ENCODE data around the gene CCDC197.

Gene CCDC197

GRCh38 chr14:94043756-94044475, 46.8 kb downstream of the CCDC197 start:
- no peak overlapping the region for H3K4me3 ChIP-seq (ENCODE audit: low read length)

GRCh38 chr14:94044476-94045091, 47.5 kb downstream of the CCDC197 start:
- Histone ChIP-seq H3K27ac (ENCODE audit: low read length) (no peak overlapping the region), H3K27me3 (ENCODE audit: control insufficient read depth, insufficient read depth, low read length) (no peaks in the 10 kb centered on the region), H3K4me3 (ENCODE audit: low read length) (no peak overlapping the region), H3K36me3 (ENCODE audit: control insufficient read depth, insufficient read depth, low read length) (peaks cover 21% of the 10 kb centered on the region; the same call in 1 of the 2 replicates), H3K4me1 (ENCODE audit: control insufficient read depth, insufficient read depth, low read length) (no peaks in the 10 kb centered on the region), H3K9me3 (ENCODE audit: control insufficient read depth, insufficient read depth, low read length) (no peaks in the 10 kb centered on the region)
- no peak for DNase-seq (ENCODE audit: low read depth, low spot score)
- WGBS (ENCODE audit: insufficient coverage, insufficient read length): no CpG with 5 or more reads among the region's 20 CpGs

More at GRCh38 chr14:94043756-94044475, 46.8 kb downstream of the CCDC197 start:
- no peak overlapping the region for H3K27ac ChIP-seq (ENCODE audit: low read length)
- H3K27me3 ChIP-seq (ENCODE audit: control insufficient read depth, insufficient read depth, low read length): no peaks in the 10 kb centered on the region
- no peaks in the 10 kb centered on the region for H3K4me1 ChIP-seq (ENCODE audit: control insufficient read depth, insufficient read depth, low read length)
- H3K36me3 ChIP-seq (ENCODE audit: control insufficient read depth, insufficient read depth, low read length): peaks cover 21% of the 10 kb centered on the region; the same call in 1 of the 2 replicates
- H3K9me3 ChIP-seq (ENCODE audit: control insufficient read depth, insufficient read depth, low read length): no peaks in the 10 kb centered on the region
- DNase-seq (ENCODE audit: low read depth, low spot score): no peak
- no CpG with 5 or more reads among the region's 14 CpGs for WGBS (ENCODE audit: insufficient coverage, insufficient read length)

GRCh38 chr14:94045101-94045500, 48.0 kb downstream of the CCDC197 start:
- peaks cover 24% of the 10 kb centered on the region for H3K36me3 ChIP-seq (ENCODE audit: control insufficient read depth, insufficient read depth, low read length)

GRCh38 chr14:94045563-94046345, 48.7 kb downstream of the CCDC197 start:
- WGBS (ENCODE audit: insufficient coverage, insufficient read length): no CpG with 5 or more reads among the region's 19 CpGs
- Histone ChIP-seq H3K9me3 (ENCODE audit: control insufficient read depth, insufficient read depth, low read length) (no peaks in the 10 kb centered on the region), H3K4me3 (ENCODE audit: low read length) (no peak overlapping the region), H3K27me3 (ENCODE audit: control insufficient read depth, insufficient read depth, low read length) (no peaks in the 10 kb centered on the region), H3K4me1 (ENCODE audit: control insufficient read depth, insufficient read depth, low read length) (no peaks in the 10 kb centered on the region), H3K36me3 (ENCODE audit: control insufficient read depth, insufficient read depth, low read length) (peaks cover 29% of the 10 kb centered on the region), H3K27ac (ENCODE audit: low read length) (no peak overlapping the region)
- no peak for DNase-seq (ENCODE audit: low read depth, low spot score)

More at GRCh38 chr14:94045101-94045500, 48.0 kb downstream of the CCDC197 start:
- H3K9me3 ChIP-seq (ENCODE audit: control insufficient read depth, insufficient read depth, low read length): no peaks in the 10 kb centered on the region
- H3K27ac ChIP-seq (ENCODE audit: low read length): no peak overlapping the region
- H3K4me3 ChIP-seq (ENCODE audit: low read length): no peak overlapping the region
- no peaks in the 10 kb centered on the region for H3K27me3 ChIP-seq (ENCODE audit: control insufficient read depth, insufficient read depth, low read length)
- no CpG with 5 or more reads among the region's 8 CpGs for WGBS (ENCODE audit: insufficient coverage, insufficient read length)
- no peaks in the 10 kb centered on the region for H3K4me1 ChIP-seq (ENCODE audit: control insufficient read depth, insufficient read depth, low read length)
- no peak for DNase-seq (ENCODE audit: low read depth, low spot score)

- no peak for DNase-seq (ENCODE audit: low read depth, low spot score)
- no peaks in the 10 kb centered on the region for H3K4me1 ChIP-seq (ENCODE audit: control insufficient read depth, insufficient read depth, low read length)
- no peaks in the 10 kb centered on the region for H3K9me3 ChIP-seq (ENCODE audit: control insufficient read depth, insufficient read depth, low read length)
- peaks cover 34% of the 10 kb centered on the region for H3K36me3 ChIP-seq (ENCODE audit: control insufficient read depth, insufficient read depth, low read length)
- no peak overlapping the region for H3K4me3 ChIP-seq (ENCODE audit: low read length)
- H3K27me3 ChIP-seq (ENCODE audit: control insufficient read depth, insufficient read depth, low read length): no peaks in the 10 kb centered on the region
- no CpG with 5 or more reads among the region's 7 CpGs for WGBS (ENCODE audit: insufficient coverage, insufficient read length)
- H3K27ac ChIP-seq (ENCODE audit: low read length): no peak overlapping the region
Measured at GRCh38 chr14:94046696-94047250, 49.7 kb downstream of the CCDC197 start.

- H3K4me3 ChIP-seq (ENCODE audit: low read length): no peak overlapping the region
- H3K36me3 ChIP-seq (ENCODE audit: control insufficient read depth, insufficient read depth, low read length): peaks cover 36% of the 10 kb centered on the region
- H3K27me3 ChIP-seq (ENCODE audit: control insufficient read depth, insufficient read depth, low read length): no peaks in the 10 kb centered on the region
- no peaks in the 10 kb centered on the region for H3K9me3 ChIP-seq (ENCODE audit: control insufficient read depth, insufficient read depth, low read length)
- DNase-seq (ENCODE audit: low read depth, low spot score): no peak
- no peak overlapping the region for H3K27ac ChIP-seq (ENCODE audit: low read length)
- no CpG with 5 or more reads among the region's 3 CpGs for WGBS (ENCODE audit: insufficient coverage, insufficient read length)
- no peaks in the 10 kb centered on the region; the same call in 1 of the 2 replicates for H3K4me1 ChIP-seq (ENCODE audit: control insufficient read depth, insufficient read depth, low read length)
Measured at GRCh38 chr14:94047581-94047980, 50.5 kb downstream of the CCDC197 start.

GRCh38 chr14:94048691-94049624, 51.9 kb downstream of the CCDC197 start:
- Histone ChIP-seq H3K4me3 (ENCODE audit: low read length) (no peak overlapping the region), H3K36me3 (ENCODE audit: control insufficient read depth, insufficient read depth, low read length) (peaks cover 33% of the 10 kb centered on the region), H3K4me1 (ENCODE audit: control insufficient read depth, insufficient read depth, low read length) (no peaks in the 10 kb centered on the region; the same call in 1 of the 2 replicates), H3K27ac (ENCODE audit: low read length) (no peak overlapping the region), H3K27me3 (ENCODE audit: control insufficient read depth, insufficient read depth, low read length) (no peaks in the 10 kb centered on the region), H3K9me3 (ENCODE audit: control insufficient read depth, insufficient read depth, low read length) (no peaks in the 10 kb centered on the region)
- WGBS (ENCODE audit: insufficient coverage, insufficient read length): no CpG with 5 or more reads among the region's 10 CpGs
- DNase-seq (ENCODE audit: low read depth, low spot score): no peak

GRCh38 chr14:94049625-94050023, 52.5 kb downstream of the CCDC197 start:
- Histone ChIP-seq H3K27ac (ENCODE audit: low read length) (no peak overlapping the region), H3K36me3 (ENCODE audit: control insufficient read depth, insufficient read depth, low read length) (peaks cover 28% of the 10 kb centered on the region)
- DNase-seq (ENCODE audit: low read depth, low spot score): no peak

GRCh38 chr14:94050231-94050880, 53.3 kb downstream of the CCDC197 start:
- Histone ChIP-seq H3K4me3 (ENCODE audit: low read length) (no peak overlapping the region), H3K9me3 (ENCODE audit: control insufficient read depth, insufficient read depth, low read length) (no peaks in the 10 kb centered on the region), H3K27me3 (ENCODE audit: control insufficient read depth, insufficient read depth, low read length) (no peaks in the 10 kb centered on the region), H3K27ac (ENCODE audit: low read length) (no peak overlapping the region), H3K4me1 (ENCODE audit: control insufficient read depth, insufficient read depth, low read length) (no peaks in the 10 kb centered on the region; the same call in 1 of the 2 replicates), H3K36me3 (ENCODE audit: control insufficient read depth, insufficient read depth, low read length) (peaks cover 31% of the 10 kb centered on the region)
- DNase-seq (ENCODE audit: low read depth, low spot score): no peak
- WGBS (ENCODE audit: insufficient coverage, insufficient read length): no CpG with 5 or more reads among the region's 6 CpGs

More at GRCh38 chr14:94049625-94050023, 52.5 kb downstream of the CCDC197 start:
- Histone ChIP-seq H3K4me1 (ENCODE audit: control insufficient read depth, insufficient read depth, low read length) (no peaks in the 10 kb centered on the region; the same call in 1 of the 2 replicates), H3K9me3 (ENCODE audit: control insufficient read depth, insufficient read depth, low read length) (no peaks in the 10 kb centered on the region), H3K4me3 (ENCODE audit: low read length) (no peak overlapping the region), H3K27me3 (ENCODE audit: control insufficient read depth, insufficient read depth, low read length) (no peaks in the 10 kb centered on the region)
- no CpG with 5 or more reads among the region's 2 CpGs for WGBS (ENCODE audit: insufficient coverage, insufficient read length)
